ENCODE data around the gene SUPT3H. TPM values are rescaled to one million over a fixed set of nuclear protein-coding genes. Genes with fewer than 3 reads are reported as not detected.

The SUPT3H gene
- polyA plus RNA-seq, 1 experiment, result 8.7 TPM

DNA sequence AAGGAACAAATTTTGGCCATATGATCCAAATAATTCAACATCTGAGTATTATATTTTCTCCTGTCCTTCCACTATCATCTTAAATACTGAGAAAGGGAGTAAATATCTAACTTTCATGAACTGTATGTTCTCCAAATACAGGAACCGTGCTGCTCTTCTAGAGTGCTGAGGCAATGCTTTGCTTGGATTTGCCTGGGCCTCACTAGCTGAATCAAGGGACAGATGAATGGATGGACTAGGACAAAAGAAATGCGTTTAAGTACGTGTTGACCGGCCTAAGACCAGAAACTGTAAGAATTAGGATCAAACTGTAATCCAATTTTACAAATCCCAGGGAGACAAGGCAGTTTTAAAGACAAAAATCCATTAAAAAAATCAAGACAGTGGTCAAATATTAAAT, 412.0 kb downstream of the SUPT3H start:
- no peak overlapping the region for H3K4me3 ChIP-seq (ENCODE audit: low read depth, low read length)
- H3K9me3 ChIP-seq (ENCODE audit: control insufficient read depth, insufficient read depth, low read length), result no peaks in the 10 kb centered on the region
- no peak for DNase-seq (ENCODE audit: low read depth, low spot score)
- POLR2A ChIA-PET, result no interaction called here
- TF ChIP-seq, protein P1, sequence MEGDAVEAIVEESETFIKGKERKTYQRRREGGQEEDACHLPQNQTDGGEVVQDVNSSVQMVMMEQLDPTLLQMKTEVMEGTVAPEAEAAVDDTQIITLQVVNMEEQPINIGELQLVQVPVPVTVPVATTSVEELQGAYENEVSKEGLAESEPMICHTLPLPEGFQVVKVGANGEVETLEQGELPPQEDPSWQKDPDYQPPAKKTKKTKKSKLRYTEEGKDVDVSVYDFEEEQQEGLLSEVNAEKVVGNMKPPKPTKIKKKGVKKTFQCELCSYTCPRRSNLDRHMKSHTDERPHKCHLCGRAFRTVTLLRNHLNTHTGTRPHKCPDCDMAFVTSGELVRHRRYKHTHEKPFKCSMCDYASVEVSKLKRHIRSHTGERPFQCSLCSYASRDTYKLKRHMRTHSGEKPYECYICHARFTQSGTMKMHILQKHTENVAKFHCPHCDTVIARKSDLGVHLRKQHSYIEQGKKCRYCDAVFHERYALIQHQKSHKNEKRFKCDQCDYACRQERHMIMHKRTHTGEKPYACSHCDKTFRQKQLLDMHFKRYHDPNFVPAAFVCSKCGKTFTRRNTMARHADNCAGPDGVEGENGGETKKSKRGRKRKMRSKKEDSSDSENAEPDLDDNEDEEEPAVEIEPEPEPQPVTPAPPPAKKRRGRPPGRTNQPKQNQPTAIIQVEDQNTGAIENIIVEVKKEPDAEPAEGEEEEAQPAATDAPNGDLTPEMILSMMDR (IDR thresholded peaks at IDR 0.05; ENCODE audit: low read depth, low read length), result no peak
- H3K27me3 ChIP-seq (ENCODE audit: control insufficient read depth, insufficient read depth, low read length), result no peaks in the 10 kb centered on the region
- H3K27ac ChIP-seq (ENCODE audit: low read depth, low read length), result no peak overlapping the region
- CTCF ChIA-PET, result interaction anchor here (1.9 kb wide), 1 partner anchor 490 kb away, joined by 4 read pairs; no protein-coding TSS in a partner anchor

- no peaks in the 10 kb centered on the region; the same call in 1 of the 2 replicates for H3K9me3 ChIP-seq (ENCODE audit: control insufficient read depth, insufficient read depth, low read length)
- TF ChIP-seq, protein P1 (IDR thresholded peaks at IDR 0.05; ENCODE audit: low read depth, low read length), result no peak
- ChIA-PET POLR2A (no interaction called here), CTCF (no interaction called here)
- no peak overlapping the region for H3K27ac ChIP-seq (ENCODE audit: low read depth, low read length)
- no peaks in the 10 kb centered on the region for H3K27me3 ChIP-seq (ENCODE audit: control insufficient read depth, insufficient read depth, low read length)
- DNase-seq (ENCODE audit: low read depth, low spot score), result no peak
- no peak overlapping the region for H3K4me3 ChIP-seq (ENCODE audit: low read depth, low read length)
Measured at GRCh38 chr6:44960898-44961297, 416.8 kb downstream of the SUPT3H start.

DNA sequence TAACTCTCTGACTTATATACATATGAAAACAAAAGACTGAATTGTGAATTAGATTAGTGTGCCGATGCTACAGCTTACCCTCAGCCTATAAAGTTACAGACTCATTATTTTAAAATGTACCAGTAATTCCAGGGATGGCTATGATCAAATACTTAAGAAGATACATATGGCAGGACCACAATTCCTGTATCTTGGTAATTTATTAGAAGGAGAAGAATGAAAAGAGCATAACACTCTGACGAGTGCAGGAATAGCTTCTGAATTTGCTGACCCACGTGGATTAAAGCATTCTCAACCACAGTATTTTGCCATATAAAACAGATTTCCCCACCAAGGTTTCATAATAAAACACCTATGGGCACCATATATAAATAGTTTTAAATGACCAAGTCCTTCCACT, 418.1 kb downstream of the SUPT3H start:
- ChIA-PET POLR2A (no interaction called here), CTCF (no interaction called here)
- no peak overlapping the region for H3K4me3 ChIP-seq (ENCODE audit: low read depth, low read length)

DNA sequence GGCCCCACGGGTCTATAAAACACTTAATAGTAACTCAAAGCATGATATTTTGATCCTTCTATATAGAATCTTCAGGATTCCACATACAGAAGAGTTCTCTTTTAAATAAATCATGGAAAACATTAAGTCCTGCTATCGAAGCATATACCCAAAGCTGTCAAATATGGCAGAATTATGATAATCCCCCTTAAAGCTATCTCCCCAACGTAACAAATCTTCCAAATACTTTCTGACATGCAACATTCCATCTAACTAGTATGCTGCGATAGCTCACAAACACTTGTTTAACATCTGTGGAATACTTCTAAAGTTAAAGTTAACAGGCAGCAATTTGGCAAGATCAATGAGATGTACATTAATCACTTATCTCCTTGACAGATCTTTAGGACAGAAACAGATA, 420.6 kb downstream of the SUPT3H start:
- DNase-seq (ENCODE audit: low read depth, low spot score), result no peak
- no peak overlapping the region for H3K4me3 ChIP-seq (ENCODE audit: low read depth, low read length)
- ChIA-PET POLR2A (no interaction called here), CTCF (no interaction called here)
- H3K9me3 ChIP-seq (ENCODE audit: control insufficient read depth, insufficient read depth, low read length), result no peaks in the 10 kb centered on the region; the same call in 1 of the 2 replicates
- no peaks in the 10 kb centered on the region for H3K27me3 ChIP-seq (ENCODE audit: control insufficient read depth, insufficient read depth, low read length)
- TF ChIP-seq, protein P1 (IDR thresholded peaks at IDR 0.05; ENCODE audit: low read depth, low read length), result no peak
- H3K27ac ChIP-seq (ENCODE audit: low read depth, low read length), result no peak overlapping the region

More for the DNA sequence above, 418.1 kb downstream of the SUPT3H start:
- TF ChIP-seq, protein P1 (IDR thresholded peaks at IDR 0.05; ENCODE audit: low read depth, low read length), result no peak
- no peaks in the 10 kb centered on the region for H3K27me3 ChIP-seq (ENCODE audit: control insufficient read depth, insufficient read depth, low read length)
- H3K9me3 ChIP-seq (ENCODE audit: control insufficient read depth, insufficient read depth, low read length), result no peaks in the 10 kb centered on the region; the same call in 1 of the 2 replicates
- DNase-seq (ENCODE audit: low read depth, low spot score), result no peak
- no peak overlapping the region for H3K27ac ChIP-seq (ENCODE audit: low read depth, low read length)

GRCh38 chr6:44956396-44956795, 421.3 kb downstream of the SUPT3H start:
- H3K27me3 ChIP-seq (ENCODE audit: control insufficient read depth, insufficient read depth, low read length), result no peaks in the 10 kb centered on the region
- no peak for DNase-seq (ENCODE audit: low read depth, low spot score)

More at GRCh38 chr6:44956396-44956795, 421.3 kb downstream of the SUPT3H start:
- ChIA-PET CTCF (interaction anchor here (0.7 kb wide), 1 partner anchor 35 kb away, joined by 8 read pairs; no protein-coding TSS in a partner anchor), POLR2A (no interaction called here)
- Histone ChIP-seq H3K4me3 (ENCODE audit: low read depth, low read length) (no peak overlapping the region), H3K9me3 (ENCODE audit: control insufficient read depth, insufficient read depth, low read length) (no peaks in the 10 kb centered on the region; the same call in 1 of the 2 replicates), H3K27ac (ENCODE audit: low read depth, low read length) (no peak overlapping the region)
- TF ChIP-seq, protein P1 (IDR thresholded peaks at IDR 0.05; ENCODE audit: low read depth, low read length), result no peak

All from AG04450 (cell line).